ENCODE data around the gene ENO2.

DNA sequence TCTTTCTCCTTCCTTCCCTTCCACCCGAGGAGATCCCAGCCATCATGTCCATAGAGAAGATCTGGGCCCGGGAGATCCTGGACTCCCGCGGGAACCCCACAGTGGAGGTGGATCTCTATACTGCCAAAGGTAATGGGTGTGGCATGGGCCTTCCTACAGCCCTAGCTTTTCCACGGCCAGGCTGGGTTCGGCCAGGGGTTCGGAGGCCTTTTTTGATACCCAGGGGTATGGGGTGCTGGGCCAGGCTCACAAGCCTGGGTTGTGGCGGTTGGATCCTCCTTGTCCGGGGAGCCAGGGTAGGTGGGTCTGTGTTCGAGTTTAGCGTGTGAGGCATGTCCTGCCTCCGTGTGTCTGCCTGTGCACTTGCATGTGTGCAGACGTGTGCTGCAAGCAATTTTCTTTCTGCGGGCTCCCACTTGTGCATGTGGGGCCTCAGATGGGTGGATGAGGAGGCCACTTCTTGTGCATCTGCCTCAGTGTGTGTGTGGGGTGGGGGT lies 1.5 kb downstream of the ENO2 start:
- TF ChIP-seq POLR2A (IDR thresholded peaks at IDR 0.05; ENCODE audit: low read depth, low read length) = no peak
- TF ChIP-seq POLR2AphosphoS5 (IDR thresholded peaks at IDR 0.05; ENCODE audit: low read depth, low read length) = no peak
- no peak for TF ChIP-seq TAF1 (IDR thresholded peaks at IDR 0.05; ENCODE audit: borderline replicate concordance, low read depth, low read length)
